HG03108 (cell line): ENCODE data around the gene MAML3.

Source experiments
- ATAC-seq: cut with Tn5 transposase; IDR thresholded peaks from one replicate; pipeline ENCODE4 v1.9.1; 2021; ENCODE audit warnings: moderate library complexity; ENCODE audit not compliant: unreplicated experiment

The MAML3 gene

GRCh38 chr4:139880841-139881240 lies 273.1 kb downstream of the MAML3 start:
- no peak for ATAC-seq

- ATAC-seq, result no peak
These were observed 275.9 kb downstream of the MAML3 start for GRCh38 chr4:139878050-139878449.

- no peak for ATAC-seq
These were observed 277.5 kb downstream of the MAML3 start for GRCh38 chr4:139876337-139876941.

- ATAC-seq, result no peak
These were observed 278.6 kb downstream of the MAML3 start for GRCh38 chr4:139875411-139875825.

GRCh38 chr4:139873111-139873860 lies 280.7 kb downstream of the MAML3 start:
- ATAC-seq, result no peak

- no peak for ATAC-seq
These were observed 281.7 kb downstream of the MAML3 start for GRCh38 chr4:139872274-139872673.

GRCh38 chr4:139869810-139870209 lies 284.2 kb downstream of the MAML3 start:
- ATAC-seq, result no peak

GRCh38 chr4:139866276-139866962 lies 287.6 kb downstream of the MAML3 start:
- ATAC-seq, result no peak

GRCh38 chr4:139865537-139865936 lies 288.4 kb downstream of the MAML3 start:
- ATAC-seq, result no peak

GRCh38 chr4:139863531-139863930 lies 290.5 kb downstream of the MAML3 start:
- no peak for ATAC-seq

- no peak for ATAC-seq
These were observed 292.5 kb downstream of the MAML3 start for GRCh38 chr4:139861471-139861870.

- no peak for ATAC-seq
These were observed 293.5 kb downstream of the MAML3 start for GRCh38 chr4:139860435-139861024.

- ATAC-seq, result no peak
These were observed 294.1 kb downstream of the MAML3 start for GRCh38 chr4:139859876-139860275.

GRCh38 chr4:139858436-139859205 lies 295.4 kb downstream of the MAML3 start:
- ATAC-seq, result peak; percentile 97

- ATAC-seq, result no peak
These were observed 296.0 kb downstream of the MAML3 start for GRCh38 chr4:139857977-139858376.

GRCh38 chr4:139857021-139857420 lies 297.0 kb downstream of the MAML3 start:
- no peak for ATAC-seq

GRCh38 chr4:139854668-139855403 lies 299.1 kb downstream of the MAML3 start:
- ATAC-seq, result no peak

GRCh38 chr4:139853309-139853708 lies 300.7 kb downstream of the MAML3 start:
- no peak for ATAC-seq

- no peak for ATAC-seq
These were observed 301.2 kb downstream of the MAML3 start for GRCh38 chr4:139852612-139853269.

- ATAC-seq, result no peak
These were observed 302.3 kb downstream of the MAML3 start for GRCh38 chr4:139851639-139852038.
